DMS114 treated with DMSO at 0.1 percent for 48 hours (cell line): ENCODE measurements around the gene NRP2.

Source experiments
- DNase-seq: peaks from one replicate; lab custom pipeline; 2025; ENCODE audit not compliant: unreplicated experiment; lab: John Stamatoyannopoulos, UW

NRP2 gene

GRCh38 chr2:205682239-205682970 lies at the start of gene NRP2:
Gene NRP2 (plus strand): TSS chr2:205682501. CDS start chr2:205683291, 790 bp downstream.
- peak; percentile 15 for DNase-seq

GRCh38 chr2:205633994-205634393 lies 48.3 kb upstream of the NRP2 start:
- no peak for DNase-seq

GRCh38 chr2:205636549-205637319 lies 45.6 kb upstream of the NRP2 start:
- no peak for DNase-seq

GRCh38 chr2:205637320-205637602 lies 45.0 kb upstream of the NRP2 start:
- no peak for DNase-seq

GRCh38 chr2:205637779-205638503 lies 44.4 kb upstream of the NRP2 start:
- no peak for DNase-seq

GRCh38 chr2:205640716-205641115 lies 41.6 kb upstream of the NRP2 start:
- no peak for DNase-seq

GRCh38 chr2:205642599-205643356 lies 39.5 kb upstream of the NRP2 start:
- DNase-seq, result no peak

- no peak for DNase-seq
These were observed 38.9 kb upstream of the NRP2 start for GRCh38 chr2:205643391-205643885.

- no peak for DNase-seq
These were observed 38.3 kb upstream of the NRP2 start for GRCh38 chr2:205644018-205644417.

GRCh38 chr2:205646680-205647079 lies 35.6 kb upstream of the NRP2 start:
- no peak for DNase-seq

- DNase-seq, result no peak
These were observed 31.9 kb upstream of the NRP2 start for GRCh38 chr2:205650450-205650849.

- DNase-seq, result no peak
These were observed 31.4 kb upstream of the NRP2 start for GRCh38 chr2:205650931-205651330.

- DNase-seq, result no peak
These were observed 30.6 kb upstream of the NRP2 start for GRCh38 chr2:205651719-205652118.

GRCh38 chr2:205654878-205655605 lies 27.3 kb upstream of the NRP2 start:
- no peak for DNase-seq

GRCh38 chr2:205655779-205656456 lies 26.4 kb upstream of the NRP2 start:
- no peak for DNase-seq

- DNase-seq, result no peak
These were observed 25.8 kb upstream of the NRP2 start for GRCh38 chr2:205656461-205656860.

- no peak for DNase-seq
These were observed 25.4 kb upstream of the NRP2 start for GRCh38 chr2:205656941-205657340.

GRCh38 chr2:205657579-205657978 lies 24.7 kb upstream of the NRP2 start:
- no peak for DNase-seq

- no peak for DNase-seq
These were observed 24.2 kb upstream of the NRP2 start for GRCh38 chr2:205658068-205658467.

- DNase-seq, result no peak
These were observed 23.7 kb upstream of the NRP2 start for GRCh38 chr2:205658572-205658971.
